ENCODE measurements around the gene AGAP1.

- TF ChIP-seq CTCF (IDR thresholded peaks at IDR 0.05) (no peak), POLR2A (IDR thresholded peaks at IDR 0.05) (no peak)
Observed at GRCh38 chr2:236109473-236109872, 615.6 kb downstream of the AGAP1 start.

Measured in heart left ventricle (tissue), 13 donors.